Memory B cell (primary cell): ENCODE data around the gene MARK2.
"Not testable (repeated sequence)": the region's sequence is repeated elsewhere in the genome, so short reads cannot be mapped to it uniquely, and the experiment has no call there.

ENCODE experiments used
- ATAC-seq: fragments of 150-1000 bp; cut with Tn5 transposase; 2 replicates; pipeline ENCODE4 v1.10.0; 2021; ENCODE audit warnings: low read depth, mild to moderate bottlenecking, moderate library complexity
- DNase-seq, 2 donors: peaks; one replicate each; pipeline ENCODE4 v3.0.0; 2022; ENCODE audit warnings: low spot score in 2 of 2
- H3K27ac Mint-ChIP-seq: one replicate; pipeline ENCODE4 v1.8.0; 2022; ENCODE audit warnings: mild to moderate bottlenecking, moderate library complexity, mixed read lengths
- H3K27me3 Mint-ChIP-seq: one replicate; pipeline ENCODE4 v1.8.0; 2022; ENCODE audit warnings: mixed read lengths
- H3K36me3 Mint-ChIP-seq: one replicate; pipeline ENCODE4 v1.8.0; 2022; ENCODE audit warnings: mild to moderate bottlenecking, mixed read lengths
- H3K4me1 Mint-ChIP-seq: one replicate; pipeline ENCODE4 v1.8.0; 2022; ENCODE audit warnings: mixed read lengths
- H3K4me3 Mint-ChIP-seq: one replicate; pipeline ENCODE4 v1.8.0; 2022; ENCODE audit warnings: mild to moderate bottlenecking, moderate library complexity, mixed read lengths
- H3K9me3 Mint-ChIP-seq: one replicate; pipeline ENCODE4 v1.8.0; 2022; ENCODE audit warnings: mixed read lengths

Gene MARK2

GRCh38 chr11:63853476-63853875 lies 14.6 kb downstream of the MARK2 start:
- Mint-ChIP-seq H3K27me3 (no peaks in the 10 kb centered on the region), H3K4me1 (peaks cover 23% of the 10 kb centered on the region), H3K4me3 (no peak overlapping the region), H3K27ac (no peak overlapping the region), H3K9me3 (no peaks in the 10 kb centered on the region), H3K36me3 (peaks cover 16% of the 10 kb centered on the region)
- DNase-seq: no peak
- no peak for ATAC-seq

GRCh38 chr11:63854696-63855095 lies 15.8 kb downstream of the MARK2 start:
- ATAC-seq (no peak), DNase-seq (no peak)
- peaks cover 19% of the 10 kb centered on the region for H3K4me1 Mint-ChIP-seq
- H3K27ac Mint-ChIP-seq: no peak overlapping the region
- H3K36me3 Mint-ChIP-seq: peaks cover 17% of the 10 kb centered on the region
- no peaks in the 10 kb centered on the region for H3K9me3 Mint-ChIP-seq
- H3K27me3 Mint-ChIP-seq: no peaks in the 10 kb centered on the region
- H3K4me3 Mint-ChIP-seq: no peak overlapping the region

GRCh38 chr11:63855975-63856374 lies 17.1 kb downstream of the MARK2 start:
- no peak for ATAC-seq
- no peak overlapping the region for H3K27ac Mint-ChIP-seq
- no peaks in the 10 kb centered on the region for H3K9me3 Mint-ChIP-seq
- no peaks in the 10 kb centered on the region for H3K27me3 Mint-ChIP-seq
- H3K36me3 Mint-ChIP-seq: peaks cover 16% of the 10 kb centered on the region
- peaks cover 14% of the 10 kb centered on the region for H3K4me1 Mint-ChIP-seq
- no peak overlapping the region for H3K4me3 Mint-ChIP-seq
- DNase-seq: no peak

- Mint-ChIP-seq H3K27me3 (no peaks in the 10 kb centered on the region), H3K27ac (no peak overlapping the region), H3K4me3 (no peak overlapping the region), H3K36me3 (peaks cover 24% of the 10 kb centered on the region), H3K9me3 (no peaks in the 10 kb centered on the region), H3K4me1 (peaks cover 14% of the 10 kb centered on the region)
- ATAC-seq (no peak), DNase-seq (no peak)
Measured at GRCh38 chr11:63858628-63859550, 20.0 kb downstream of the MARK2 start.

GRCh38 chr11:63862923-63863322 lies 24.0 kb downstream of the MARK2 start:
- Mint-ChIP-seq H3K9me3 (no peaks in the 10 kb centered on the region), H3K4me1 (peaks cover 28% of the 10 kb centered on the region), H3K27me3 (no peaks in the 10 kb centered on the region), H3K4me3 (no peak overlapping the region), H3K36me3 (peaks cover 20% of the 10 kb centered on the region), H3K27ac (peak overlapping the region; percentile 7)
- DNase-seq (no peak), ATAC-seq (no peak)

- DNase-seq, ATAC-seq, H3K27me3 Mint-ChIP-seq, H3K27ac Mint-ChIP-seq, H3K4me3 Mint-ChIP-seq, H3K9me3 Mint-ChIP-seq: not testable (repeated sequence)
- Mint-ChIP-seq H3K36me3 (peaks cover 22% of the 10 kb centered on the region), H3K4me1 (peaks cover 33% of the 10 kb centered on the region)
Measured at GRCh38 chr11:63863620-63864019, 24.7 kb downstream of the MARK2 start.

GRCh38 chr11:63866211-63866610 lies 27.3 kb downstream of the MARK2 start:
- no peak for DNase-seq
- H3K27ac Mint-ChIP-seq: no peak overlapping the region
- no peak overlapping the region for H3K4me3 Mint-ChIP-seq
- no peaks in the 10 kb centered on the region for H3K27me3 Mint-ChIP-seq
- no peaks in the 10 kb centered on the region for H3K9me3 Mint-ChIP-seq
- no peak for ATAC-seq
- H3K36me3 Mint-ChIP-seq: peaks cover 22% of the 10 kb centered on the region
- peaks cover 53% of the 10 kb centered on the region for H3K4me1 Mint-ChIP-seq

- Mint-ChIP-seq H3K27ac (no peak overlapping the region), H3K27me3 (no peaks in the 10 kb centered on the region), H3K4me1 (peaks cover 55% of the 10 kb centered on the region), H3K4me3 (no peak overlapping the region), H3K36me3 (peaks cover 16% of the 10 kb centered on the region), H3K9me3 (no peaks in the 10 kb centered on the region)
- ATAC-seq (no peak), DNase-seq (no peak)
Measured at GRCh38 chr11:63867511-63867910, 28.6 kb downstream of the MARK2 start.

- peaks cover 10% of the 10 kb centered on the region for H3K36me3 Mint-ChIP-seq
- no peak for DNase-seq
- H3K4me3 Mint-ChIP-seq: no peak overlapping the region
- no peaks in the 10 kb centered on the region for H3K27me3 Mint-ChIP-seq
- peak overlapping the region; percentile 9 for H3K27ac Mint-ChIP-seq
- H3K9me3 Mint-ChIP-seq: no peaks in the 10 kb centered on the region
- H3K4me1 Mint-ChIP-seq: peaks cover 48% of the 10 kb centered on the region
- no peak for ATAC-seq
Measured at GRCh38 chr11:63868399-63869064, 29.6 kb downstream of the MARK2 start.

- peaks cover 10% of the 10 kb centered on the region for H3K36me3 Mint-ChIP-seq
- ATAC-seq (no peak), DNase-seq (no peak)
- H3K4me1 Mint-ChIP-seq: peaks cover 52% of the 10 kb centered on the region
- H3K9me3 Mint-ChIP-seq: no peaks in the 10 kb centered on the region
- no peak overlapping the region for H3K4me3 Mint-ChIP-seq
- peak overlapping the region; percentile 58 for H3K27ac Mint-ChIP-seq
- no peaks in the 10 kb centered on the region for H3K27me3 Mint-ChIP-seq
Measured at GRCh38 chr11:63869171-63869591, 30.3 kb downstream of the MARK2 start.

- no peaks in the 10 kb centered on the region for H3K9me3 Mint-ChIP-seq
- peak overlapping the region; percentile 8 for H3K4me3 Mint-ChIP-seq
- H3K27me3 Mint-ChIP-seq: no peaks in the 10 kb centered on the region
- H3K36me3 Mint-ChIP-seq: peaks cover 10% of the 10 kb centered on the region
- DNase-seq (no peak), ATAC-seq (no peak)
- H3K4me1 Mint-ChIP-seq: peaks cover 57% of the 10 kb centered on the region
- peak overlapping the region; percentile 58 for H3K27ac Mint-ChIP-seq
Measured at GRCh38 chr11:63869683-63870082, 30.8 kb downstream of the MARK2 start.

- Mint-ChIP-seq H3K36me3 (peaks cover 10% of the 10 kb centered on the region), H3K27me3 (no peaks in the 10 kb centered on the region), H3K9me3 (no peaks in the 10 kb centered on the region), H3K27ac (peak overlapping the region; percentile 58), H3K4me3 (peak overlapping the region; percentile 45), H3K4me1 (peaks cover 55% of the 10 kb centered on the region)
- ATAC-seq (no peak), DNase-seq (no peak)
Measured at GRCh38 chr11:63870351-63871140, 31.6 kb downstream of the MARK2 start.

- Mint-ChIP-seq H3K36me3 (peaks cover 9% of the 10 kb centered on the region), H3K4me1 (peaks cover 44% of the 10 kb centered on the region), H3K27me3 (no peaks in the 10 kb centered on the region), H3K9me3 (no peaks in the 10 kb centered on the region), H3K27ac (no peak overlapping the region), H3K4me3 (no peak overlapping the region)
- ATAC-seq: peak; percentile 86
- DNase-seq: no peak
Measured at GRCh38 chr11:63871962-63872799, 33.3 kb downstream of the MARK2 start.
